Frontal cortex (tissue), 4 donors: Measurements from ENCODE around the gene PREX1. TPM values are rescaled to one million over a fixed set of nuclear protein-coding genes. Genes with fewer than 3 reads are reported as not detected.

Experiments
- DNase-seq, 2 donors: peaks; one replicate each; pipeline ENCODE4 v3.0.0; 2012; ENCODE audit warnings: low spot score in 2 of 2
- FAIRE-seq: peaks from 2 replicates; lab custom pipeline; 2012; peaks lifted over from hg19 to GRCh38; lab: Jason Lieb, UNC
- total RNA-seq: library from RNA; depleted of rRNA; stranded (reverse); fragments of >200 nt; gene quantifications from one replicate; pipeline ENCODE4 v1.2.3, GENCODE V29; 2014
- donor health status: control.
- donor health status: control.
- donor health status: control.

PREX1 gene
- total RNA-seq, 1 donor from 2014 or later = 18.8 TPM

GRCh38 chr20:48586730-48587129 is 241.1 kb downstream of the PREX1 start:
- DNase-seq (no peak), FAIRE-seq (no peak)

- DNase-seq = no peak
- no peak for FAIRE-seq
Observed at GRCh38 chr20:48585061-48585870, 242.5 kb downstream of the PREX1 start.

DNA sequence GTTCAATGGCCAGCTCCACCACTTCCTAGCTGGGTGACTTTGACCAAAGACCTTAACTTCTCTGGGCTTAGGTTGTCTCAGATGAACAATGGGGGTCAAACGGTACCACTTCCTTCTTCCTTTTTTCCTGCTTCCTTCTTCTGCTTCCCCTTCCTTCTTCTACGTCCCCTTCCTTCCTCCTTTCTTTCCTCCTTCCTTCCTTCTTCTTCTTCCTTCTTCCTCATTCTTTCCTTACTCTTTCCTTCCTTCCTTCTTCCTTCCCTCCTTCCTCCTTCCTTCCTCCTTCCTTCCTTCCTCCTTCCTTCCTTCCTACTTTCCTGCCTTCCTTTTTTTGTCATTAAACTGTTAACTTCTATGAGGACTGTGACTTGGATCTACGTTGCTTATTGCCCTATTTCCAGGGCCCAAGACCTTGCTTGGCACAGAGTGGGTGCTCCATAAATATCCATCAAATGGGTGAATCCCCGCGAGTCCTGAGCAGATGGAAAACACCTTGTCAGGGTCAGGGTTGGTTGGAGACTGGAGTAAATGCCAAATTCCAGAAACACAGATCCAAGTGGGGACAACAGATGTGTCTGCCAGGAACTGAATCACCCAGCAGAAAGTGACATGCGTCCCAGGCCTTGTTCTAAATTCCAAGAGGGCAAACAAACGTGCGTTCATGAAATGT is 243.3 kb downstream of the PREX1 start:
- DNase-seq (no peak), FAIRE-seq (no peak)

- no peak for DNase-seq
- no peak for FAIRE-seq
Observed at GRCh38 chr20:48583801-48584200, 244.0 kb downstream of the PREX1 start.

- DNase-seq (no peak), FAIRE-seq (no peak)
Observed at GRCh38 chr20:48583171-48583570, 244.6 kb downstream of the PREX1 start.

GRCh38 chr20:48582673-48582985 is 245.2 kb downstream of the PREX1 start:
- no peak for DNase-seq
- no peak for FAIRE-seq

DNA sequence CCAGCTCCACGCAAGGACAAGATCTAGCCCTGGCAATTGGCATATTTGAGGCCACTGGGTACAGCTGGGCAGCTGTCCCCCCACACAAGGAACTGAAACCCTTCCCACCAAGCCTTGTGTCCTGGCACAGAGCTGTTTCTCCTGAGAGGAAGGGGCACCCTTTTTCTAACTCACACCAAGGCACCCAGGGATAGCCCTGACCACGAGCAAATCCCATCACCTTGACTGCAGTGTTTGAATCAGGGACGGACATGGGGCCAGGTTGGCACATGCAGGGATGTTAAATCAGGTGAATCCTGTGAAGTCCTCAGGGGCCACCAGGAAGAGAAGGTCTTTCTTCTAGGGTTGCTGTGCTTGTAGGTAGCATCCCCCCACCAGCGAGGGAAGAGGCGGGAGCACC is 246.6 kb downstream of the PREX1 start:
- DNase-seq (no peak), FAIRE-seq (no peak)

DNA sequence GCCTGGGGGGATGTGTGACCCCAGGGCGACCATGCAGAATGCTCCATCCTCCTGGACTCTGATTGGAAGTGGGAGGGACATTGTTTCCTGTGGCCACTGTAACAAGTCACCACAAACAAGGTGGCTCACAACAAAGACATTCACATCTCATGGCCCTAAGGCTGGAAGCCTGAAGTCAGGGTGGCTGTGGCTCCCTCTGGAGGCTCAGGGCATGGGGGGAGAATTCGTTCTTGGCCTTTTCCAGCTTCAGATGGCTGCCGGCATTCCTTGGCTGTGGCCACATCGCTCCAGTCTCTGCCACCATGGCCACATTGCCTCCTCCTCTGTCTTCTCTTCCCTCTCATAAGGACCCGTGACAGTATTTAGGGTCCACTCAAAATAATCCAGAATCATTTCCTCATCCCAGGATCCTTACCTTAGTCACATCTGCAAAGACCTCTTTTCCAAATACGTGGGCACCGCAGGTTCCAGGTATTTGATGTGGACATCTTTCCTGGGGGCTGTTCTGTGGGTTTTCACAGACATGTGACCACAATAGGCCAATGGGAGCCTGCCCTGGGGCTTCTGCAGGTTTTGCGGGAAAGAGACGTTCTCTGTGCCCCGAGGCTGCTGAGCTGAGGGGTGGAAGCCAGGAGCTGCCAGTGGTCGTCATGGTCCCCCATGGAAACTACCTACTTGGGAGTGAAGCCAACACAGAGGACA is 249.3 kb downstream of the PREX1 start:
- DNase-seq = no peak
- no peak for FAIRE-seq

DNA sequence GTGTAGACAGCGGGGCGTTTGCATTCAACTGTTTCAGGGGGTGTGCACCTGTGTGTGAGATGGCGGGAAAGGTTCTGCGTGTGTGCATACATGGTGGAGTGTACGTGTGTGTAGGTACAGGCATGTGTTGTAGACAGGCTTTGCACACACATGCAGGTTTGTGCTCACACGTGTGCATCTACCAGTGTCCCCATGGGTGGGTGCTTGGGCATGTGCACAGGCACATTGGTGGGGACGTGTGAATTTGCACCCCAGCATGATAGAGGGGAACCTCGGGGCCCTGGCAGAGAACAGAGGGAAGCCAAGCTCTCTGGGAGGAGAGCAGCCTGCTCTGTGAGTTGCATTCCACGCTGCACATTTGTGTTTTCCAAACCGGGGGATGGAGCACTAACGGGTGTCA is 250.2 kb downstream of the PREX1 start:
- no peak for FAIRE-seq
- DNase-seq = no peak

GRCh38 chr20:48574383-48574782 is 253.4 kb downstream of the PREX1 start:
- FAIRE-seq (no peak), DNase-seq (no peak)

Other genes starting within 250 kb of the PREX1 start
- 26.9 TPM for gene ARFGEF2, start 93.7 kb upstream of the PREX1 start, total RNA-seq
- gene CSE1L, start 218.3 kb upstream of the PREX1 start, total RNA-seq = 172 TPM